WTC11 (cell line): ENCODE data around the gene TSC22D2. TPM values are rescaled to one million over a fixed set of nuclear protein-coding genes. Genes with fewer than 3 reads are reported as not detected.

Experiments used
- ATAC-seq: fragments of 200-7000 bp; cut with Tn5 transposase; 2 replicates; pipeline ENCODE4 v1.10.0; 2021; ENCODE audit warnings: mild to moderate bottlenecking, moderate library complexity
- CTCF ChIA-PET: fragments of 300-600 bp; sonication (Branson Sonifier 250); formaldehyde crosslinking; loops from one replicate; lab custom pipeline; 2021; ENCODE audit warnings: antibody characterized with exemption; lab: Charles Lee
- POLR2A ChIA-PET: fragments of 350-600 bp; sonication (Branson Sonifier 250); formaldehyde crosslinking; loops from one replicate; lab custom pipeline; 2021; ENCODE audit warnings: antibody characterized with exemption; lab: Charles Lee
- DNase-seq: peaks from one replicate; pipeline ENCODE4 v3.0.0; 2021; ENCODE audit warnings: low spot score
- H3K27ac Mint-ChIP-seq: 2 replicates; pipeline ENCODE4 v1.8.0; 2021; ENCODE audit warnings: mixed read lengths
- H3K27me3 Mint-ChIP-seq: 2 replicates; pipeline ENCODE4 v1.8.0; 2021; ENCODE audit warnings: low read depth, mild to moderate bottlenecking, moderate library complexity, mixed read lengths
- H3K36me3 Mint-ChIP-seq: 2 replicates; pipeline ENCODE4 v1.8.0; 2021; ENCODE audit warnings: mixed read lengths
- H3K4me1 Mint-ChIP-seq: 2 replicates; pipeline ENCODE4 v1.8.0; 2022; ENCODE audit warnings: mixed read lengths
- H3K4me3 Mint-ChIP-seq: 2 replicates; pipeline ENCODE4 v1.8.0; 2021; ENCODE audit warnings: mild to moderate bottlenecking, moderate library complexity, mixed read lengths
- H3K9me3 Mint-ChIP-seq: 2 replicates; pipeline ENCODE4 v1.8.0; 2021; ENCODE audit warnings: mixed read lengths
- ATF1 ChIP-seq: sonication (generic); formaldehyde crosslinking; IDR thresholded peaks from 2 replicates; pipeline ENCODE4 v1.8.1; 2023; ENCODE audit warnings: mild to moderate bottlenecking, moderate library complexity, missing genetic modification reagents
- ATF3 ChIP-seq: sonication (generic); formaldehyde crosslinking; conservative IDR thresholded peaks from 2 replicates; pipeline ENCODE4 v1.8.1; 2022; ENCODE audit warnings: mild to moderate bottlenecking, missing genetic modification reagents
- ATF6 ChIP-seq: sonication (generic); formaldehyde crosslinking; IDR thresholded peaks from 2 replicates; pipeline ENCODE4 v1.8.1; 2023; ENCODE audit warnings: mild to moderate bottlenecking, missing genetic modification reagents
- CDX4 ChIP-seq: fragments of 250-450 bp; sonication (Bioruptor Pico); IDR thresholded peaks from 2 replicates; pipeline ENCODE4 v1.9.0; 2021; ENCODE audit warnings: moderate library complexity, mild to moderate bottlenecking, inconsistent platforms, borderline replicate concordance
- CREM ChIP-seq: sonication (generic); formaldehyde crosslinking; IDR thresholded peaks from 2 replicates; pipeline ENCODE4 v1.8.1; 2022; ENCODE audit warnings: mild to moderate bottlenecking, missing genetic modification reagents, moderate library complexity
- ELF4 ChIP-seq: sonication (generic); formaldehyde crosslinking; IDR thresholded peaks from 2 replicates; pipeline ENCODE4 v1.8.1; 2022; ENCODE audit warnings: low read depth, mild to moderate bottlenecking, moderate library complexity, missing genetic modification reagents
- EMX1 ChIP-seq: fragments of 250-450 bp; sonication (Bioruptor Pico); IDR thresholded peaks from 2 replicates; pipeline ENCODE4 v1.8.0; 2021; ENCODE audit warnings: mild to moderate bottlenecking
- ERG ChIP-seq: fragments of 250-450 bp; sonication (Bioruptor Pico); IDR thresholded peaks from 2 replicates; pipeline ENCODE4 v1.8.0; 2021; ENCODE audit warnings: mild to moderate bottlenecking
- FOXK1 ChIP-seq: sonication (generic); formaldehyde crosslinking; IDR thresholded peaks from 2 replicates; pipeline ENCODE4 v1.8.0; 2022; ENCODE audit warnings: mild to moderate bottlenecking, moderate library complexity, missing genetic modification reagents
- FOXP4 ChIP-seq: sonication (generic); formaldehyde crosslinking; IDR thresholded peaks from 2 replicates; pipeline ENCODE4 v1.8.0; 2022; ENCODE audit warnings: mild to moderate bottlenecking, missing genetic modification reagents
- JAZF1 ChIP-seq: fragments of 250-450 bp; sonication (Bioruptor Pico); IDR thresholded peaks from 2 replicates; pipeline ENCODE4 v1.9.0; 2021; ENCODE audit warnings: moderate library complexity, mild to moderate bottlenecking, inconsistent platforms
- KAT7 ChIP-seq: sonication (generic); formaldehyde crosslinking; IDR thresholded peaks from 2 replicates; pipeline ENCODE4 v1.8.1; 2023; ENCODE audit warnings: missing genetic modification reagents, mild to moderate bottlenecking, borderline replicate concordance
- NR2C2 ChIP-seq: sonication (generic); formaldehyde crosslinking; IDR thresholded peaks from 2 replicates; pipeline ENCODE4 v1.8.0; 2022; ENCODE audit warnings: mild to moderate bottlenecking, missing genetic modification reagents
- OVOL2 ChIP-seq: fragments of 250-450 bp; sonication (Bioruptor Pico); IDR thresholded peaks from 2 replicates; pipeline ENCODE4 v1.9.0; 2021; ENCODE audit warnings: mild to moderate bottlenecking, borderline replicate concordance
- PRRX2 ChIP-seq: fragments of 250-450 bp; sonication (Bioruptor Pico); IDR thresholded peaks from 2 replicates; pipeline ENCODE4 v1.8.0; 2021; ENCODE audit warnings: mild to moderate bottlenecking
- ZBTB21 ChIP-seq: sonication (generic); formaldehyde crosslinking; IDR thresholded peaks from 2 replicates; pipeline ENCODE4 v1.8.1; 2023; ENCODE audit warnings: mild to moderate bottlenecking, missing genetic modification reagents, borderline replicate concordance
- ZBTB43 ChIP-seq: sonication (generic); formaldehyde crosslinking; IDR thresholded peaks from 2 replicates; pipeline ENCODE4 v1.8.1; 2023; ENCODE audit warnings: mild to moderate bottlenecking, missing genetic modification reagents
- ZMAT4 ChIP-seq: fragments of 250-450 bp; sonication (Bioruptor Pico); IDR thresholded peaks from 2 replicates; pipeline ENCODE4 v1.9.0; 2021; ENCODE audit warnings: mild to moderate bottlenecking
- ZNF138 ChIP-seq: sonication (generic); formaldehyde crosslinking; conservative IDR thresholded peaks from 2 replicates; pipeline ENCODE4 v1.8.1; 2022; ENCODE audit warnings: mild to moderate bottlenecking, moderate library complexity, missing genetic modification reagents
- ZNF396 ChIP-seq: fragments of 250-450 bp; sonication (Bioruptor Pico); IDR thresholded peaks from 2 replicates; pipeline ENCODE4 v1.8.0; 2021; ENCODE audit warnings: mild to moderate bottlenecking, moderate library complexity, borderline replicate concordance
- ZNF512 ChIP-seq: sonication (generic); formaldehyde crosslinking; IDR thresholded peaks from 2 replicates; pipeline ENCODE4 v1.8.1; 2022; ENCODE audit warnings: missing genetic modification reagents, borderline replicate concordance
- ZSCAN18 ChIP-seq: fragments of 250-450 bp; sonication (Bioruptor Pico); IDR thresholded peaks from 2 replicates; pipeline ENCODE4 v2.1.2; 2022; ENCODE audit warnings: mild to moderate bottlenecking, moderate library complexity
- total RNA-seq: library from RNA; stranded (reverse); gene quantifications from 3 replicates; pipeline ENCODE4 v1.2.3, GENCODE V29; 2021

Gene TSC22D2
- total RNA-seq, 1 experiment from 2014 or later = 24.0 TPM

- Mint-ChIP-seq H3K4me3 (no peak overlapping the region), H3K27me3 (peaks cover 4% of the 10 kb centered on the region), H3K27ac (no peak overlapping the region), H3K36me3 (peaks cover 25% of the 10 kb centered on the region), H3K4me1 (no peaks in the 10 kb centered on the region), H3K9me3 (peaks cover 42% of the 10 kb centered on the region)
- ChIA-PET POLR2A (no interaction called here), CTCF (interaction anchor here (0.5 to 2.5 kb wide), 25 partner anchors 8 to 281 kb away, joined by 3 to 14 read pairs (median 4); partner anchors contain the start of genes EIF2A and SERP1)
- TF ChIP-seq ATF1 (CRISPR knock-in tag) = no peak
- no peak for TF ChIP-seq ATF6 (CRISPR knock-in tag)
- no peak for TF ChIP-seq NR2C2
- TF ChIP-seq ZNF512 (CRISPR knock-in tag) = no peak
- TF ChIP-seq KAT7 (CRISPR knock-in tag) = no peak
- TF ChIP-seq ERG (CRISPR knock-in tag) = no peak
- TF ChIP-seq FOXK1 (CRISPR knock-in tag) = no peak
- TF ChIP-seq CREM (CRISPR knock-in tag) = no peak
- no peak for TF ChIP-seq ZNF396 (CRISPR knock-in tag)
- no peak for TF ChIP-seq CDX4 (CRISPR knock-in tag)
- TF ChIP-seq ZBTB43 = no peak
- no peak for TF ChIP-seq ZBTB21 (CRISPR knock-in tag)
- TF ChIP-seq ZNF138 = no peak
- no peak for TF ChIP-seq ZMAT4
- ATAC-seq = peak; percentile 92
- peak; percentile 24 for DNase-seq
These were observed 95.5 kb downstream of the TSC22D2 start for GRCh38 chr3:150503402-150504099.

- Mint-ChIP-seq H3K27me3 (peaks cover 4% of the 10 kb centered on the region), H3K36me3 (peaks cover 21% of the 10 kb centered on the region), H3K4me1 (no peaks in the 10 kb centered on the region), H3K27ac (no peak overlapping the region), H3K4me3 (no peak overlapping the region), H3K9me3 (peaks cover 39% of the 10 kb centered on the region)
- ChIA-PET POLR2A (no interaction called here), CTCF (interaction anchor here (1.1 to 2.5 kb wide), 10 partner anchors 9 to 278 kb away, joined by 3 to 14 read pairs (median 4); no protein-coding TSS in a partner anchor)
- no peak for ATAC-seq
- no peak for DNase-seq
- TF ChIP-seq ELF4 (no peak), ATF3 (CRISPR knock-in tag) (no peak), JAZF1 (no peak), PRRX2 (CRISPR knock-in tag) (no peak), FOXP4 (no peak), ERG (CRISPR knock-in tag) (no peak), ZSCAN18 (CRISPR knock-in tag) (no peak), OVOL2 (no peak), EMX1 (CRISPR knock-in tag) (no peak)
These were observed 96.4 kb downstream of the TSC22D2 start for GRCh38 chr3:150504483-150504882.
